GM12892 (cell line): ENCODE results near the gene MKRN2OS.

Source experiments
- POLR2A ChIP-seq: IDR thresholded peaks from 2 replicates; pipeline ENCODE4 v1.6.1; 2011; ENCODE audit warnings: low read depth, low read length, control low read depth
- POLR2AphosphoS5 ChIP-seq: IDR thresholded peaks from 2 replicates; pipeline ENCODE4 v1.6.1; 2011; ENCODE audit warnings: low read depth, low read length, control low read depth

GRCh38 chr3:12507591-12508281 lies 37.6 kb downstream of the MKRN2OS start:
- TF ChIP-seq POLR2A (no peak), POLR2AphosphoS5 (no peak)
